ENCODE data around the gene RBFOX2.

- TF ChIP-seq POLR2A (IDR thresholded peaks at IDR 0.05) = no peak
- TF ChIP-seq, protein P1, sequence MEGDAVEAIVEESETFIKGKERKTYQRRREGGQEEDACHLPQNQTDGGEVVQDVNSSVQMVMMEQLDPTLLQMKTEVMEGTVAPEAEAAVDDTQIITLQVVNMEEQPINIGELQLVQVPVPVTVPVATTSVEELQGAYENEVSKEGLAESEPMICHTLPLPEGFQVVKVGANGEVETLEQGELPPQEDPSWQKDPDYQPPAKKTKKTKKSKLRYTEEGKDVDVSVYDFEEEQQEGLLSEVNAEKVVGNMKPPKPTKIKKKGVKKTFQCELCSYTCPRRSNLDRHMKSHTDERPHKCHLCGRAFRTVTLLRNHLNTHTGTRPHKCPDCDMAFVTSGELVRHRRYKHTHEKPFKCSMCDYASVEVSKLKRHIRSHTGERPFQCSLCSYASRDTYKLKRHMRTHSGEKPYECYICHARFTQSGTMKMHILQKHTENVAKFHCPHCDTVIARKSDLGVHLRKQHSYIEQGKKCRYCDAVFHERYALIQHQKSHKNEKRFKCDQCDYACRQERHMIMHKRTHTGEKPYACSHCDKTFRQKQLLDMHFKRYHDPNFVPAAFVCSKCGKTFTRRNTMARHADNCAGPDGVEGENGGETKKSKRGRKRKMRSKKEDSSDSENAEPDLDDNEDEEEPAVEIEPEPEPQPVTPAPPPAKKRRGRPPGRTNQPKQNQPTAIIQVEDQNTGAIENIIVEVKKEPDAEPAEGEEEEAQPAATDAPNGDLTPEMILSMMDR (IDR thresholded peaks at IDR 0.05) = no peak
- TF ChIP-seq POLR2AphosphoS5 (IDR thresholded peaks at IDR 0.05; ENCODE audit: insufficient read depth in 1 of 2, low read depth in 1 of 2) = no peak
Measured at GRCh38 chr22:35733036-35733435, 295.6 kb downstream of the RBFOX2 start.
